Measurements from ENCODE around the gene SPATA20.

- TF ChIP-seq POLR2AphosphoS5 (IDR thresholded peaks at IDR 0.05; ENCODE audit: low read depth, low read length) (no peak), REST (IDR thresholded peaks at IDR 0.05; ENCODE audit: insufficient read depth in 1 of 2, low read depth in 2 of 2, low read length in 2 of 2) (no peak), TAF1 (IDR thresholded peaks at IDR 0.05; ENCODE audit: borderline replicate concordance, insufficient read depth, low read length) (no peak), SIN3A (IDR thresholded peaks at IDR 0.05; ENCODE audit: borderline replicate concordance, insufficient read depth, low read length) (no peak), FOXP2 (optimal IDR thresholded peaks at IDR 0.05; ENCODE audit: borderline replicate concordance, extremely low read depth, extremely low read length, insufficient read depth) (no peak)
Measured at GRCh38 chr17:50501054-50501453, 45.9 kb upstream of the SPATA20 start.
